Urinary bladder (tissue), 4 donors: ENCODE results near the gene SLC9A7. TPM values are rescaled to one million over a fixed set of nuclear protein-coding genes. Genes with fewer than 3 reads are reported as not detected.
"Not testable (repeated sequence)": the region's sequence is repeated elsewhere in the genome, so short reads cannot be mapped to it uniquely, and the experiment has no call there.

Source experiments
- DNase-seq: peaks from one replicate; pipeline ENCODE4 v3.0.0-alpha.2; 2015; ENCODE audit errors: extremely low spot score
- H3K27ac ChIP-seq: one replicate; pipeline ENCODE4 v1.5.1; 2013; ENCODE audit warnings: low read depth, mild to moderate bottlenecking, moderate library complexity
- H3K36me3 ChIP-seq: one replicate; pipeline ENCODE4 v1.6.1; 2013; ENCODE audit warnings: mild to moderate bottlenecking, moderate library complexity; ENCODE audit not compliant: insufficient read depth
- H3K4me1 ChIP-seq: one replicate; pipeline ENCODE4 v1.6.1; 2013; ENCODE audit warnings: mild to moderate bottlenecking, moderate library complexity; ENCODE audit not compliant: insufficient read depth
- H3K4me3 ChIP-seq: one replicate; pipeline ENCODE4 v1.5.1; 2013; ENCODE audit warnings: low read depth, low read length
- WGBS: extraction: QIAGEN DNeasy Blood & Tissue Kit; methylation state at CpG from one replicate; pipeline ENCODE4 v1.1.7; 2013; 5-methylcytosine and 5-hydroxymethylcytosine counted together
- polyA plus RNA-seq: library from polyadenylated mRNA; stranded (reverse); fragments of 200-250 nt; gene quantifications from one replicate; pipeline ENCODE4 v1.2.3, GENCODE V29; 2013
- total RNA-seq: library from RNA; depleted of rRNA; stranded (reverse); fragments of >200 nt; gene quantifications from one replicate; pipeline ENCODE4 v1.2.3, GENCODE V29; 2014
- donor health status: healthy with polysubstance abuse.
- donor health status: healthy.

Gene SLC9A7
- total and polyA plus RNA-seq, 2 donors, result 0.61 to 4.1 TPM

DNA sequence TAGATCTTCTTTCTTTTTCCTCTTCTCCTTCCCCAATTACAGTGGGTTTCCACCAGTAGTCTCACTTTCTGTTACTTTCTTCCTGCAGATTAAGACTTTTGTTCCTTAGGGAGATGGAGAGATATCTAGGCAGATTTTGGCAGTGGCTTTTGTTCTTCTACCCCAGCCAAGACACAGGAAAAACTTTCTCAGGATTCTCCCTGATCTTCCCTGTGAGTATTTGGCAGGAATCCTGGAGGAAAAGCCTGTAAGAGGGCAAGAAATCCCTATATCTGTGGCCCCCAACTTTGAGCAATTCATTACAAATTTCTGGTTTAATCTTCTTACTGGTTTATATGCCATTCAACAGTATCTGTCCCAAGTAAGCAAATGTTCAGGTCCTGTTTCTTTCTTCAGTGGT lies 21.9 kb downstream of the SLC9A7 start:
- no peak overlapping the region for H3K27ac ChIP-seq
- no peak overlapping the region for H3K4me3 ChIP-seq
- H3K36me3 ChIP-seq, result no peaks in the 10 kb centered on the region

GRCh38 chrX:46735622-46736021 lies 23.3 kb downstream of the SLC9A7 start:
- DNase-seq, result no peak
- no peak overlapping the region for H3K27ac ChIP-seq
- H3K4me3 ChIP-seq, result no peak overlapping the region
- WGBS, result 87% methylated on average over 2 of the region's 2 CpGs
- H3K36me3 ChIP-seq, result no peaks in the 10 kb centered on the region
- H3K4me1 ChIP-seq, result no peaks in the 10 kb centered on the region

More for the DNA sequence above, 21.9 kb downstream of the SLC9A7 start:
- H3K4me1 ChIP-seq, result no peaks in the 10 kb centered on the region
- DNase-seq, result no peak

- no peak for DNase-seq
- no peaks in the 10 kb centered on the region for H3K4me1 ChIP-seq
- no peaks in the 10 kb centered on the region for H3K36me3 ChIP-seq
- 60% methylated on average over 1 of the region's 1 CpG for WGBS
- H3K4me3 ChIP-seq, result no peak overlapping the region
- no peak overlapping the region for H3K27ac ChIP-seq
These were observed 25.7 kb downstream of the SLC9A7 start for GRCh38 chrX:46733226-46733625.

DNA sequence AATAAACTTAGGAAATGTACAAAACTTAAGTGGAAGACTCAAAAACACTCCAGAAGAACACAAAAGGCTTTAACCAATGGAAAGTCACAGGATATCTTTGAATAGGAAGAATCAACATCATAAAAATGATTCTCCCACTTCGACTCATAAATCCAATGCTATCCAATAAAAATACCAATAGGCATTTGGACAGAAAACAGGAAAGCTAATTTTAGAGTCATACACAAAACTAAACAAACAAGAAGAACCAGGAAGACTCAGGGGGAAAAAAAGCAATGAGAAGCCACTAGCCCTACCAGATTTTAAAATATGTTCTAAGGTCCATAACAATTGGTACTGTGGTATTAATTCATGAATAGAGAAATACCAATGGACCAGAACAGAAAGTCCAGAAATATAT lies 28.2 kb downstream of the SLC9A7 start:
- WGBS, result 52% methylated on average over 1 of the region's 1 CpG

DNA sequence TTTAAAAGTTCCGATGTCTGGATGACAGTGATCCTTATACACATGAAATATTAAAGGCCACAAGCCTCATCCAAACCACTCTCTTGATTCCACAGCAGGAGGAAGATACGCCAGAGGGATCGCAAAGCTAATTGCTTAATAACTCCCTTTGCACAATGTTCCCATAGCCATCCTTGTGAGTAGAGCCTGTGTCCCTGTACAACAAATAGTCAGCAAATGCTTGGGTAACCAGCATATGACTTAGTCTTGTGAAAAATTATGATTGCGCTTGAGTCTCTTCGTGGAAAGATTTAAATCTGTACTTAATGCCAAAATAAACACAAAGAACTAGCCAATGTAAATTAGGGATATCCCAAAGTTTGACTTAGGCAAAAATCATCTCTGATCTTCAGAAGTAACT lies 31.5 kb downstream of the SLC9A7 start:
- no peak for DNase-seq
- H3K27ac ChIP-seq, result no peak overlapping the region
- H3K4me1 ChIP-seq, result no peaks in the 10 kb centered on the region
- 69% methylated on average over 5 of the region's 5 CpGs for WGBS
- no peaks in the 10 kb centered on the region for H3K36me3 ChIP-seq
- H3K4me3 ChIP-seq, result no peak overlapping the region

More for the DNA sequence above, 28.2 kb downstream of the SLC9A7 start:
- H3K36me3 ChIP-seq, result no peaks in the 10 kb centered on the region
- no peaks in the 10 kb centered on the region for H3K4me1 ChIP-seq
- H3K4me3 ChIP-seq, result no peak overlapping the region
- DNase-seq, result no peak
- no peak overlapping the region for H3K27ac ChIP-seq

DNA sequence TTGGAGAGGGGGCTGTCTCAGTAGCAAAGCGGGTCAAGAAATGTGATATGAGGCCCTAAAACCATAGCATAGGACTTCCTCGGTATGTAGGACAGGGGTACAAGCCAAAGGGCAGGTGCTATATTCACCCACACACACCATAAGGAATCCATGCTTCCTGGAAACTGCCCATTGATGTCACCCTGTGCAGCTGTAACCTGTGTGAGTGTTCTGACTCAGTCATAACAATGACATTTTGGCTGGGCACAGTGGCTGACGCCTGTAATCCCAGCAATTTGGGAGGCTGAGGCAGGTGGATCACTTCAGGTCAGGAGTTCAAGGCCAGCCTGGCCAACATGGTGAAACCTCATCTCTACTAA lies 35.4 kb downstream of the SLC9A7 start:
- not testable (repeated sequence) for DNase-seq, H3K36me3 ChIP-seq, H3K4me1 ChIP-seq, H3K4me3 ChIP-seq, H3K27ac ChIP-seq
- WGBS, result 83% methylated on average over 3 of the region's 3 CpGs

DNA sequence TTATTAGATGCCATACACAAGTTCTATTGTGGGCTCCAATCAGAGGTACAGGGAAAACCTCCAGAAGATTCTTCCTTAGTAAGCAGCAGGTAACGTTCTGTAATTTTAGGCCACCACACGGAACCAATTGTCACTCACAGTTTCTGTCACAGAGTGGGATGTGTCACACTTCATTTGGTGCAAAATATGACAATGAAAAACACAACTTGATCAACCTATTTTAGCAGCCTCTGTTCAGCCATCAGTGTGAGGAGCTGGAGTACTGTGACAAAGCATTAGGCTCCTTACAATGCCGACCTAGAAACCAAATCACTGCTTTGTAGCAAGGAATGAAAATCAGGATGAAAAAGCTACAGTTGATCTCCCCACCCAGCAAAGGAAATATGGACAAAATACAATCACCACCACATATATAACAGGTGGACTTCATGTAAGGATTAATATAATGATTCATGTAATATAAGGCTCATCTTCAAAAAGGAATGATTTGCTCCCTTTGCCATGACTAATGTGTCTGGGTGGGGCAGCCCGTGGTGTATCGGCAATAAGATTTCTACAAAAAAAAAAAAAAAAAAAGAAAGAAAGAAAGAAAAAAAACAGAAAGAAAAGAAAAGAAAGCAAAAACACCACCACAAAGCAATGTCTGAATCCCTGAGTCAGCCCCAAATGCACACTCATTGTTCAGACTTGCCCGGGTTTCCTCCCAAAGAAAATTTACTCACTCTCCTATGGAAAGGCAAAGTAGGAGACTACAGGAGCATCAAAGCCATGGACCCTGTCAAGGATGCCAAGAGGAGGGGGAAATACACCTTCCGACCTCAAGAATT lies 36.0 kb downstream of the SLC9A7 start:
- Histone ChIP-seq H3K36me3 (no peaks in the 10 kb centered on the region), H3K27ac (no peak overlapping the region), H3K4me3 (no peak overlapping the region), H3K4me1 (no peaks in the 10 kb centered on the region)
- WGBS, result 84% methylated on average over 7 of the region's 7 CpGs
- DNase-seq, result no peak

DNA sequence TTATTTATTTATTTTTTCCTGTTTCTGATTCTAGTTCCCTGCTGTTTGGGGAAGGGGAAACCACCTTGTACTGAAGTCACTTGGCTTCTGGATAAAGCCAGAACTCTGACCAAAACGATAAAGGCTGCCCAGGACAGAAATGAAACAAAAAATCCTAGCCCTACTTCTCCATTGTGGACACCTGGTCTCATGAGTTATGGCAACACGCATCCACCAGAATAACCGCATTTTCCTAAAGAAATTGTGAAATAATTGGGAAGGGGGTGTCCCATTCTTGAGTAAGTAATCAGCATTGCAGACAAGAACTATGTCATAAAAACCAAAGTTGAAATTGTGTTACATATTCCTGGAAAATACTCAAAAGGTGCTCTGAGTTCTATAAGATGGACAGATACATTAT lies 42.1 kb downstream of the SLC9A7 start:
- H3K4me3 ChIP-seq, result no peak overlapping the region
- no peaks in the 10 kb centered on the region for H3K4me1 ChIP-seq
- no peak overlapping the region for H3K27ac ChIP-seq
- 85% methylated on average over 3 of the region's 3 CpGs for WGBS
- no peaks in the 10 kb centered on the region for H3K36me3 ChIP-seq
- DNase-seq, result no peak

DNA sequence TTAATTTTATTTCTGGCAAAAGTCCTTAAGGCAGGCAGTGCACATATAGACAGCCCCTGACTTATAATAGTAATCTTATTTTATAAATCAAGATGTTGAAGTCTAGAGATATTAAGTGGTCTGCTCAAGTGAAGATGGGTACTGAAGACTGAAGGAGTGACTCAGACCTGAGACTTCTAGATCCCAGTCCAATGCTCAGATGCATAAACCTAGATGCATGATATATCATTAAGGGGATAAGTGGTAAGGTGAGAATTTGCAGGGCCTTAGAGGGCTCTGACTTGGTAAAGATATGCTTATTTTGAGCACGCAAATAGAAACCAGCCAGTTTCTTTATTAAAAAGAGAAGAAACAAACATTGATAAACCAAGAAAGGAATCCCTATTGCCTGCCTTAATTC lies 42.9 kb downstream of the SLC9A7 start:
- 81% methylated on average over 1 of the region's 1 CpG for WGBS
- H3K4me3 ChIP-seq, result no peak overlapping the region
- no peak for DNase-seq
- no peaks in the 10 kb centered on the region for H3K4me1 ChIP-seq
- no peaks in the 10 kb centered on the region for H3K36me3 ChIP-seq
- no peak overlapping the region for H3K27ac ChIP-seq

GRCh38 chrX:46715530-46715929 lies 43.4 kb downstream of the SLC9A7 start:
- H3K4me1 ChIP-seq, result no peaks in the 10 kb centered on the region
- no peaks in the 10 kb centered on the region for H3K36me3 ChIP-seq
- H3K4me3 ChIP-seq, result no peak overlapping the region
- WGBS, result 89% methylated on average over 5 of the region's 5 CpGs
- DNase-seq, result no peak
- no peak overlapping the region for H3K27ac ChIP-seq

DNA sequence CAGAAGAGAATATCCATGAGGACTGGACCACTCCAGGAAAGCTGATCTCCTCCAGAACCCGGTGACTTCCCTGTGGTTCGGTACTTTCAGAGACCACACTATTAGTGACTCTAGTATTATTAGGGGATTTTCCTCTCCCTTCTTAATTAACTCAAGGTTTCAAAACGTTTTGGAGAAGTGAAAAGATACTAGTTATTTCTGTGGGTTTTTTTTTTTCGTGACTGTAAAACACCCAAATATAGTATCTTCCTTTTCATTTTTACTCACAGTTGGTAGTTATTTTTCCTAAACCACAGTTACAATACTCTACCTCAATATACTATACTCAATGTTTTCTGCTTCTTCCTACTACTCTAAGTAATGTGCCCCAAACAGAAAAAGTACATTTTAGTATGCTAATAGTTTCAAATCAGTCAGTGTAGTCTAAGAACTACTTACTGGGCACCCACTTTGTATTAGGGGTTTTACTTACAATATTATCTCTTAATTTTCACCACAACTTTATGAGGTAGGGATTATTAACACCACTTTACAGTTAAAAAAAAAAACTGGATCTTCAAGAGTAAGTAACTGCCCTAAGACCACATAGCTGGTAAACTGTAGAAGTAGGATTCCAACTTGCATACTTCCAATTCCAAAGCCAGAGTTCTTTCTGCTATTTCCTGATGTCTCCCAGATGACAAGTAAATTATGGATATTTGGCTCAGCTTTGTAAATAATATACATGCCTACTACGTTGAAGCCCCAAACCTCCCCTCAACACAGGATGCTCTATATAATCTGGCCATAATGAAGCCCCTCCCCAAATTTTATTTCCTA lies 45.0 kb downstream of the SLC9A7 start:
- no peaks in the 10 kb centered on the region for H3K36me3 ChIP-seq
- WGBS, result 65% methylated on average over 5 of the region's 5 CpGs
- no peak overlapping the region for H3K4me3 ChIP-seq
- H3K27ac ChIP-seq, result no peak overlapping the region
- no peak for DNase-seq
- H3K4me1 ChIP-seq, result no peaks in the 10 kb centered on the region

DNA sequence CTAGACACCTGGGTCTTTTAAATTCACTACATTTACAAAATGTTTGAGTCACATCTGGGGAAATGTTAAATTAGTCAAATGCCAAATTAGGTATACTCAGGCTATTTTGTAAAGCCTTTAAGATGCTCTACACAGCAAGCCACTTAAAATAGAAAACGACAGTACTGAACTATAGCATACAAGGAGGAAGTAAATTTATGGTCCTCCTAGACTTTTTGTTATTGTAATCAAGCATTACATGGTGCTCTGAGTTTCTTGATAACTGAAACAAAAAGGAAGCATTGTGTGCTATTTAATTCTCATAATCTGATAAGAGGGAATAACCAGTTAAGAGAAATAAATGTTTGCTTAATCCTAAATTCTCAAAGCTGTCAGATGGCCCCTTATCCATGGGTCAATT lies 46.2 kb downstream of the SLC9A7 start:
- Histone ChIP-seq H3K4me3 (no peak overlapping the region), H3K36me3 (no peaks in the 10 kb centered on the region), H3K4me1 (no peaks in the 10 kb centered on the region), H3K27ac (no peak overlapping the region)
- DNase-seq, result no peak
- WGBS, result 46% methylated on average over 1 of the region's 1 CpG

GRCh38 chrX:46710927-46711623 lies 47.8 kb downstream of the SLC9A7 start:
- 72% methylated on average over 8 of the region's 8 CpGs for WGBS
- no peak for DNase-seq
- Histone ChIP-seq H3K36me3 (no peaks in the 10 kb centered on the region), H3K27ac (no peak overlapping the region), H3K4me3 (no peak overlapping the region), H3K4me1 (no peaks in the 10 kb centered on the region)

- no peaks in the 10 kb centered on the region for H3K4me1 ChIP-seq
- WGBS, result 38% methylated on average over 1 of the region's 1 CpG
- no peak for DNase-seq
- no peaks in the 10 kb centered on the region for H3K36me3 ChIP-seq
- H3K27ac ChIP-seq, result no peak overlapping the region
- no peak overlapping the region for H3K4me3 ChIP-seq
These were observed 48.5 kb downstream of the SLC9A7 start for GRCh38 chrX:46710425-46710824.
